ENCODE measurements around the gene PTPN9.
"Not testable (repeated sequence)": the region's sequence is repeated elsewhere in the genome, so short reads cannot be mapped to it uniquely, and the experiment has no call there.

Gene PTPN9

GRCh38 chr15:75582943-75583342, 3.8 kb upstream of the PTPN9 start:
- DNase-seq = not testable (repeated sequence)

DNA sequence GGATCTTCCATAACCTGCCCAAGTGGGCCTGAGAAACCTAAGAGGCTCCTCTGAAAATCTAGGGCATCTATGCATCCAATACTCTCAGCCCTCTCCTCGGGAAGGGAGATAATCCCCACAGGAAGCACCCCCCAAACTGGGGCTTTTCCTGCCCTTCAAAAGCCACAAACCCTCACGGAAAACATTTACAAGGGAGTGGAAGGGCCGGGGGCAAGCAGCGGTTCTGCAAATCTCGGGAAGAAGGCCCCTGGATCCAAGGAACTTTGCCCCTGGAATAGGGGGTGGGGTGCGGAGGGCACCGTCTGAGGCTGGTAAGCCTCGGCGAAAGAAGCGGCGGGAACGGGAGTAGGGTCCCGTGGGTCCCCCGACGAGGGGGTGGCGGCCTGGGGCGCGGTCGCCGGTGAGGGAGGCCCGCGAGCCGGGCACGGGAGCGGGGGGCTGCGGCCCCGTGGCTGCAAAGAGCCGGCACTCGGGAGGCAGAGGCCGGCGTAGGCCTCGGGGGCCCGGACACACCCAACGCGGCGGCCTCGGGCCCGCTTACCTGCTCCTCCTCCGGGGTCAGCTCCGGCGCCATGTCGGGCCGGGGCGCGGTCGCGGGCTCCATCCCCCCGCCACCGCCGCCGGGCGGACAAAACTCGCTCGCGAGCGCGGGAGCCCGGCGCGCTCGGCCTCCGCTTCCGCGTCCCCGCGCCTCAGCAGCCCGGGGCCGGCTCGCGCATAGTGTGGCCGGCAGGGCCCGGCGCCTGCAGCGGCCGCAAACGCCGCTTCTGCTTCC, 755 bp downstream of the PTPN9 start:
- peak; percentile 24 for DNase-seq

DNA sequence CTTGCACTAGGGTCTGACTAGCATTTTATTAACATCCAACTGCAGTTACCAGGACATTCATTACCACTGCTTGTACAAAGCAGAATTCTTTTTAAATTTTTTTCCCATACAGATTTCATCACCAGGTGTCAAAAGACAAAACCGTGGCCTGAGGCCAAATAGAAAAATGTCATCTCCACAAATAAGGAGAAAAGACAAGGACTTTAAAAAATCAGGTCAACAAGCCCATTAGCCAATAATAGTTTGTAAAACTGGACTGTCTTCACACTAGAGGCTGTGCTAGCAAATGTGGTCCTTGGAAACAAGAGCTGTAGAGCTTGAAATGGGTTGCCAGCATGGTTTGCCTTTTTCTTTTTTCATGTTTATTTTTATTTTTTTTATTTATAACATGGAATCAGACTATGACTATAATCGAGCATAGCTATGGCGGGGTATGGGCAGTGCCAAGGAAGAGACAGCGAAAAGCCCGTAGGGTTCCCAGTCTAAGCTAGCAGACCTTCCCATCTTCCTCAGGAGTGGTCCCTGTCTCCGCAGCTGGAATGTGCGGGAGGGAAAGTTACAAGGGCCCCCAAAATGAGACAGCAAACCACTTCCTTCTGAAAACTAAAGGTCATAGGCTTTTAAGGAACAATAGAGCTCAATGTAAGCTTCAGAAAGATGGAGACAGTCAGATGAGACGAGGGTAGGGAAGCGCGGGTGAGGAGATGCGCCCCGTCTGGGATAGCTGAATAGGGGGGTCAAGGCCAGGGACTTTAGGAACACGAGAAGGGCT, 1.5 kb downstream of the PTPN9 start:
- peak; percentile 9 for DNase-seq

- DNase-seq = no peak
These were observed 5.3 kb downstream of the PTPN9 start for GRCh38 chr15:75573648-75574384.

DNA sequence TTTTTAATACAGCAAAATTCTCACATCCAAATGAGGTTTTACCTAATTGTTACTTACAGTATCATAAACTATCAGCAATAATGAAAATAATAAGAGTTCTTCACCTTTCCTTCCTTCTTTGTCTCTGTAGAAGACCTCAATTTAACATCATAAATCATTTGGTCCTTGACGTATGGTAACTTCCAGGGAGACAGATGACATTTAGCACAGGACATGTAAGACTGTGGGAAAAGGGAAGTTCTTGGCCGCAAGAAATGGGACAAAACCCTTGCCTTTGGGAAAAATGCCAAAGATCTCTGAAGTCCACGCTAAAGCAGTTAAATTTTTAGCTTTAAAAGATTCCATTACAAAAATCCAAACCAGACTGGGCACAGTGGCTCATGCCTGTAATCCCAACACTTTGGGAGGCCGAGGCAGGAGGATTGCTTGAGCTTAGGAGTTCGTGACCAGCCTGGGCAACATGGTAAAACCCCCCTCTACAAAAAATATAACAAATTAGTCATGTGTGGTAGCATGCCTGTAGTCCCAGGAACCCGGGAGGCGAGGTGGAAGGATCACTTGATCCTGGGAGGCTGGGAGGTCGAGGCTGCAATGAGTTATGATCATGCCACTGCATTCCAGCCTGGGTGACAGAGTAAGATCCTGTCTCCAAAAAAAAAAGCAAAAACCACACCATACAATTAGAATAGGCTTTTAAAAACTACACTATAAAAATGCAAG, 8.8 kb downstream of the PTPN9 start:
- peak; percentile 12 for DNase-seq

DNA sequence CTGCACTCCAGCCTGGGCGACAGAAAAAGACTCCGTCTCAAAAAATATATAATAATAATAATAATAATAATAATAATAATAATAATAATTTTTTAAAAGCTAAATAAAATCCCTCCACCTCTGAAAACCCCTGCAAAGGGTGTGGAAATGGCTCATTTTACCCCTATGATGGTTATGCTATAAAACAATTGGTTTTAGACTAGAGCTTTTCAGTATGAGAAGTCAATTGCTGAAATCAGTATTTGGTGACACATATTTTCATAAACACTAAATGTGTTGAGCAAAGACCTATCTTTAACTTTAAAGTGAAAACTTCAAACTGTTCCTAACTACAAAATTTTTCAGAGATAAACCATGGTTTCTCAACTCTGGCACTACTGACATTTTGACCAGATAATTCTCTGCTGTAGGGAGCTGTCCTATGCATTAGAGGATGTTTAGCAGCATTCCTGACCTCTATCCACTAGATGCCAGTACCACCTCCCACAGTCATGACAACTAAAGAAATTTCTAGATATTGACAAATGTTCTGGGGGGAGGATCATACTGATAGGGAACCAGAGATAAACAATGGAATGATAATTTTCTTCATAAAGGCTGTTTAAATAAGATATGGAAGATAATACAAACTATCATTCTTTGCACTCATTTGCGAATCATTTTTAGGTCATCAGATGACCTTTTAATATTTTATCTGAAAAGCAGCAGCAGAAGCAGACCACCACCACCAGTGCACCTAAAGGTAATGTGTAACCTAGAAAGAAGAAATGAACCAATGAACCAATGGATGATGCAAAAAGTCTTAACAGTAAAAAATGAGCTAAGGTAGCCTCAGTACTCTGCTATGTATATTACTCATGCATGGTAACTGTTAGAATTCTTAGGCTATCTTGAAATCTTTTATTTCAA, 13.8 kb downstream of the PTPN9 start:
- peak; percentile 40 for DNase-seq

GRCh38 chr15:75561888-75562287, 17.2 kb downstream of the PTPN9 start:
- DNase-seq = no peak

DNA sequence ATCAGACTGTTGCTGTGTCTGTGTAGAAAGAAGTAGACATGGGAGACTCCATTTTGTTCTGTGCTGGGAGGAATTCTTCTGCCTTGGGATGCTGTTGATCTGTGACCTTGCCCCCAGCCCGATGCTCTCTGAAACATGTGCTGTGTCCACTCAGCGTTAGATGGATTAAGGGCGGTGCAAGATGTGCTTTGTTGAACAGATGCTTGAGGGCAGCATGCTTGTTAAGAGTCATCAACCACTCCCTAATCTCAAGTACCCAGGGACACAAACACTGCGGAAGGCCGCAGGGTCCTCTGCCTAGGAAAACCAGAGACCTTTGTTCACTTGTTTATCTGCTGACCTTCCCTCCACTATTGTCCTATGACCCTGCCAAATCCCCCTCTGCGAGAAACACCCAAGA, 19.8 kb downstream of the PTPN9 start:
- not testable (repeated sequence) for DNase-seq

GRCh38 chr15:75558955-75559354, 20.2 kb downstream of the PTPN9 start:
- DNase-seq = not testable (repeated sequence)

- peak; percentile 47 for DNase-seq
These were observed 24.4 kb downstream of the PTPN9 start for GRCh38 chr15:75554717-75555116.

- no peak for DNase-seq
These were observed 25.5 kb downstream of the PTPN9 start for GRCh38 chr15:75553659-75554058.

DNA sequence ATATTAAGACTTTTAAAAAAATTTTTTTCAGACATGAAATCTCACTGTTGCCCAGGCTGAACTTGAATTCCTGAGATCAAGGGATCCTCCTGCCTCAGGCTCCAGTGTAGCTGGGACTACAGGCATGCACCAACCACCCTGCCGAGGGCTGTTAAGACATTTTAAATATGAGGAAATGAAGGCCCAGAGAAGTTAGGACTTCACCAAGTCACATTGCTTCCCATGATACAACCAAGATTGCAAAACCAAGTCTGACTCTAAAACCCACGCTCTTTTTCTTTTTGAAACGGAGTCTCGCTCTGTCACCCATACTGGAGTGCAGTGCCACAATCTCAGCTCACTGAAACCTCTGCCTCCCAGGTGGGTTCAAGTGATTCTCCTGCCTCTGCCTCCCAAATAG, 28.0 kb downstream of the PTPN9 start:
- peak; percentile 11 for DNase-seq

GRCh38 chr15:75545064-75545463, 34.1 kb downstream of the PTPN9 start:
- DNase-seq = no peak

- no peak for DNase-seq
These were observed 34.8 kb downstream of the PTPN9 start for GRCh38 chr15:75544359-75544758.

DNA sequence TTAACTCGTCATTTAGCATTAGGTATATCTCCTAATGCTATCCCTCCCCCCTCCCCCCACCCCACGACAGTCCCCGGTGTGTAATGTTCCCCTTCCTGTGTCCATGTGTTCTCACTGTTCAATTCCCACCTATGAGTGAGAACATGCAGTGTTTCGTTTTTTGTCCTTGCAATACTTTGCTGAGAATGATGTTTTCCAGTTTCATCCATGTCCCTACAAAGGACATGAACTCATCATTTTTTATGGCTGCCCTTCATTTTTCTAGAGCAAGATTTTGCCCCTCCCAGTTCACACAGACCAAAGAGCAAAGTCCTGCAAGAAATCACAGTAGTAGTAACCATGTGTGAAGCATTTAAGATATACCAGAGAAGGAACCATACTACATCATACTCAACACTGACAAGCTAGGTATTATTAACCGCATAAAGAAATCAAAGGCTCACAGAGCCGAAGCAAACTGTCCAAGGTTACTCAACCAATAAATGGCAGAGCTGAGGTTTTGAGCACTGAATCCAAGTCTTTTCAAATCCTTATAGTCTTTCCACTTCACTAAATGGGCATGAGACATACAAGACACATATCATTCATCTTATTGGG, 36.1 kb downstream of the PTPN9 start:
- not testable (repeated sequence) for DNase-seq

GRCh38 chr15:75542386-75542797, 36.7 kb downstream of the PTPN9 start:
- no peak for DNase-seq

DNA sequence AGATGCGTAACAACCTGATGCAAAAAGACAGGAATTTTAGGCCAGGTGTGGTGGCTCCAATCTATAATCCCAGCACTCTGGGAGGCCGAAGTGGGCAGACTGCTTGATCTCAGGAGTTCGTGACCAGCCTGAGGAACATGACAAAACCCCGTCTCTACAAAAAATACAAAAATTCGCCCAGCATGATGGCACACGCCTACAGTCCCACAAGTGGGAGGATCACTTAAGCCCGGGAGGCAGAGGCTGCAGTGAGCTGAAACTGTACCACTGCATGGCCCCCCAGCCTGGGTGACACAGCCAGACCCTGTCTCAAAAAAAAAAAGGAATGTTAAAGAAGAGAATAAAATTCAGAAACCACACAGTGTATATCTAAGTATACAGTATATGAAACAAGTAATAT, 40.7 kb downstream of the PTPN9 start:
- no peak for DNase-seq

GRCh38 chr15:75533945-75534344, 45.2 kb downstream of the PTPN9 start:
- DNase-seq = no peak

DNA sequence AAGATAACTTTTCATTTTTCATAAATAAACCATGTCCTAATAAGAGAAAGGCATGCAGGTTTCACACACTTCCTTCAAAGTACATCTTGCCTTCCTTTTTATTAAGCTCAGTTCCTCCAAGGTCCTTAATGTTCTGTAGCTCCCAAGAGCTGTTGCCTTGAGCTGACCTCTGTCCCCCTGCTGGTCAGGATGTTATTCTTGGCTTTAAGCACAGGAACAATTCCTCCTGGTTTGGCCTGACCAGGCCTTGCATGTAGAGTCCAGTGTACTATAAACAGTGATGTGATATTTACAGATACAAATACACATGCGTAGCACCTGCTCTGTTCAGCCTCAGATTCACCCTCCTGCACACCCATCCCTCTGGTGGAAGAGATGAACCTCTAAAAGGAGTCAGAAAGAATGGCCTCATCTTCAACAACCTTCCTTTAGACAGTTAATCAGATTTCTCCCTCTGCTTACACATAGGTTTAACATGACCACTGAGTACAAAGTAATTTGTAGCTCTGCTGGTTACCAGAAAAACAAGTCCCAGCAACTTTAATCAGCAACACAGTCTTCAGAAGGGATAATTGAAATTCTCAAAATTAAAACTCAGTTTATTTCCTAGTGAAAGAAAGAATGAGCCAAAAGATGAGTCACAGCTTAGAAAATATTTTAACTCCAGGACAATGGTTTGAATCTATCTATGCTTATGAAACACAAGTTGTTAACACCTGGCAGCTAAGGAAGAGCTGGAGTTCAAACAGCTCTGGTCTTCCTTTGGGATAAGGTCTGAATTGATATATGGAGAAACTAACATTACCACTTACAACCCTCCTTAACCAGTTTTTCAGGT, 46.5 kb downstream of the PTPN9 start:
- DNase-seq = peak; percentile 31

DNA sequence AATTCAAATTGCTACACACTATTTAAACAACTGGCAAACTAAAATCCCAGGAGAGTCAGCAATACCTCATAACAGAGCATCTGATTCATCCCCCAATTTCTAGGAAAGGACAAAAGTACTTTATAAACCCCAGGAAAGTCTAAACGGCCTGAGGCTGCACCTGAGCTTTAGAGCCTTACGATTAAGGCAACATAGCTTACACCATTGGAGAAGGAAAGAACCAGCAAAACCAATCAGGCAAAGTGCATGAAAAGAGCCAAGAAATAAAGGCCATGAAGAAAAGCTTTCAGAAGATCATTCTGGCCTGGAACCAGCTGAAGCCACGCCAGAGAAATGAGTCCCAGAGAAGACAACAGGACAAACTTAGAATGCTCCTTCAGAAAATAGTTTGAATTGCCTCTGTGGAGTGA, 48.1 kb downstream of the PTPN9 start:
- DNase-seq = peak; percentile 35
